ENCODE measurements around the gene VEGFA.

The VEGFA gene

DNA sequence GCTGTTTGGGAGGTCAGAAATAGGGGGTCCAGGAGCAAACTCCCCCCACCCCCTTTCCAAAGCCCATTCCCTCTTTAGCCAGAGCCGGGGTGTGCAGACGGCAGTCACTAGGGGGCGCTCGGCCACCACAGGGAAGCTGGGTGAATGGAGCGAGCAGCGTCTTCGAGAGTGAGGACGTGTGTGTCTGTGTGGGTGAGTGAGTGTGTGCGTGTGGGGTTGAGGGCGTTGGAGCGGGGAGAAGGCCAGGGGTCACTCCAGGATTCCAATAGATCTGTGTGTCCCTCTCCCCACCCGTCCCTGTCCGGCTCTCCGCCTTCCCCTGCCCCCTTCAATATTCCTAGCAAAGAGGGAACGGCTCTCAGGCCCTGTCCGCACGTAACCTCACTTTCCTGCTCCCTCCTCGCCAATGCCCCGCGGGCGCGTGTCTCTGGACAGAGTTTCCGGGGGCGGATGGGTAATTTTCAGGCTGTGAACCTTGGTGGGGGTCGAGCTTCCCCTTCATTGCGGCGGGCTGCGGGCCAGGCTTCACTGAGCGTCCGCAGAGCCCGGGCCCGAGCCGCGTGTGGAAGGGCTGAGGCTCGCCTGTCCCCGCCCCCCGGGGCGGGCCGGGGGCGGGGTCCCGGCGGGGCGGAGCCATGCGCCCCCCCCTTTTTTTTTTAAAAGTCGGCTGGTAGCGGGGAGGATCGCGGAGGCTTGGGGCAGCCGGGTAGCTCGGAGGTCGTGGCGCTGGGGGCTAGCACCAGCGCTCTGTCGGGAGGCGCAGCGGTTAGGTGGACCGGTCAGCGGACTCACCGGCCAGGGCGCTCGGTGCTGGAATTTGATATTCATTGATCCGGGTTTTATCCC lies at the start of gene VEGFA:
VEGFA (plus strand) TSS at position 686 of the 846 bp plus-strand sequence.
- DNase-seq, result peak; percentile 75 to 89 (median 87)

DNA sequence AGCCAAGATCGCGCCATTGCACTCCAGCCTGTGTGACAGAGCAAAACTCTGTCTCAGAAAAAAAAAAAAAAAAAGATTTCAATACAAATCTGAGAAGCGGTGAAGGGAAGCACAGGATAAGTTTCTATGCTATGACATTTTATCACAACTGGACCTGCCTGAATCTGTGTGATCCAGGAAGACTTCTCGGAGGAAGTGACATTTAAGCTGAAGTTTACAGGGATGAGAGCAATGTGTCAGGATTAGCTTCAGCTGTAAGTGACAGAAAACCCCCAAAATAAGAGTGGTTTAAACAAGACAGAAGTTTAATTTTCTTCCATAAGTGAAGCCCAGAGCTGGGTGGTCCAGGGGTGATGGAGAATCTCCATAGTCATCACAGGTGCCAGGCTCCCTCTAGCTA lies 49.0 kb upstream of the VEGFA start:
- DNase-seq, result no peak

- no peak for DNase-seq
Measured at GRCh38 chr6:43722920-43723545, 47.0 kb upstream of the VEGFA start.

- peak; percentile 24 to 51 (median 32) for DNase-seq
Measured at GRCh38 chr6:43723737-43724295, 46.2 kb upstream of the VEGFA start.

DNA sequence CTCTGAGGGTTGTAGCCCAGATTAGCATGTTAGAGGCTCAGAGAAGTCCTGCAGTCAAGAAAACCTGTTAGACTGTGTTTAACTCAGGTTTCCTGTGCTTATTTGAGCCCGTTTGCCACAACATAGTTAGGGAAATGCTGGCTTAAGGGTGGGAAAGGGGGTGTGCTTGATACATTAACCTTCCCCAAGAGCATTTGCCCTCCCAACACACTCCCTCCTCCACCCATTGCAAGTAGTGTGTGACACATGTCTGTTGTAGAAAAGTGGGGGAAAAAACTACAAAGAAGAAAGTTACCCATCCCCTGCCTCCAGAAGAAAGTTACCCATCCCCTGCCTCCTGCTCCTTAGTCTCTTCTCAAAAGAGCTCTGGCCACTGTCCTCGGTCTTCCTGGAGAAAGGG lies 45.7 kb upstream of the VEGFA start:
- DNase-seq, result no peak

DNA sequence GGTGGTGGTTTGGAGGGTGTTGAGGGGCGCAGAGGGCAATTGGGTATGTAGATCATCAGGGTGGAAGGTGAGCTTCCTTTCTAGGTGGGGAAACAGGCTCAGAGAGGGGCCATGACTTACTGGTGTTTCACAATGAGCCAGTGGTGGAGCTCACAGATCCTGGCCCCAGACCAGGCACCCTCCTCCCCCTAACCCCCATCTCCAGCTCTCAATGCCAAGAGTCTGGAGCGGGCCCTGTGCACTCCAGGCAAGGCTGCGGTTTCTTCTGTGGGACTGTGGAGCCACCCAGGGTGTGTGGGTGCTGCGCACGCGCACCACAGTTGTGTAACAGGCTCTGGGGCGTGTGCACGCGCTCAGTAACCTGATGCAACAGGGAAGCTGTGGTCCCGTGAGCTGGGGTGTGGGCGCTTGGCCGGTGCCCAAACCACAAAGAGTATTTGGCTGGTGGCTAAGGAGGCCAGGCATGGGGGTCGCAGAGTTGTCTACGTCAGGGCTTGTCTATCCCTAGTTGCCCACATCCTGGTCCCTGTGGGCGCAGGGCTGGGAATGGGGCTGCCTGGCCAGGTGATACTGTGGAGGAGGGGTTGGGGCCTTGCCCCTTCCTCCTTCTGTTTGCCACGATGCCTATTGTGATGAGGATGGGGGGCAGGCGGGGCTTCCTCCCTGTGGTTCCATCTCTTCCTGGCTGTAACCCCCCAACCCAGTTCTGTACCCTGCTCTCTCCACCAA lies 44.9 kb upstream of the VEGFA start:
- DNase-seq, result peak in 3 of 4 experiments; percentile 32 to 41 (median 33)

- no peak for DNase-seq
Measured at GRCh38 chr6:43725643-43726580, 44.1 kb upstream of the VEGFA start.

DNA sequence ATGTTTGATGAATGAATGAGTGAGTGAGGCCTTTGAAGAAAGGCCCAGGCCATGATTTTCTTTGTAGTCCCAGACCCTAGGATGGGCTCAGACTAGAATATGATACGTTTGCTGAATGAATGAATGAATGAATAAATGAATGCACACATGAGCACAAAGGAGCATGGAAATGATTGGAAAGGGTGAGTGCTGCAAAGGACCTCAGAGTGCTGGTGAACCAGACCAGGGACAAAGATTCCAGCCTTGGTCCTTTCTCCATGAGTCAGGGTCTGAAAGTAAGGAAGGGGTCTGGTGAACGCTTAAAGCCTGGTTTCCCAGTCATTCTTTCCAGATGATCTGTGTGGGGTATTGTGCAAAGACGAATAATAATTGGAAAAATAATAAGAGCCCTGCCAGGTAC lies 42.4 kb upstream of the VEGFA start:
- DNase-seq, result no peak

- no peak for DNase-seq
Measured at GRCh38 chr6:43728586-43728985, 41.4 kb upstream of the VEGFA start.

DNA sequence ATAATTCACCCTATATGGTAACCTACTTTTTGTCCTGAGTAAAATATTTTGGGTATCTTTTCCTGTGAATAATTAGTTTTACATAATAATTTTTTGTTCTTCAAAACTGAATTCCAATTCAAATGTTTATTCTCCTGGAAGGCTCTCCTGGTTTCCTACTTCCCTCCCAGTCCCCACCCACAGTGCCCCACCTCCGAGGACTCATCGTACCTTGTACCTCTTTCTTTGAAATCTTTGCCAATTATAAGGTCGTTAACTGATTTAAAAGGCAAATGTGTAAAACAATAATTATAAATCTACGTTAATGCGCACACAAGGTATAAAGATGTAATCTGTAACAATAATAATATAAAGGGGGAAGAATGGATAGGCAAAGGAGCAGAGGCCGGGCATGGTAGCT lies 40.5 kb upstream of the VEGFA start:
- DNase-seq, result no peak

DNA sequence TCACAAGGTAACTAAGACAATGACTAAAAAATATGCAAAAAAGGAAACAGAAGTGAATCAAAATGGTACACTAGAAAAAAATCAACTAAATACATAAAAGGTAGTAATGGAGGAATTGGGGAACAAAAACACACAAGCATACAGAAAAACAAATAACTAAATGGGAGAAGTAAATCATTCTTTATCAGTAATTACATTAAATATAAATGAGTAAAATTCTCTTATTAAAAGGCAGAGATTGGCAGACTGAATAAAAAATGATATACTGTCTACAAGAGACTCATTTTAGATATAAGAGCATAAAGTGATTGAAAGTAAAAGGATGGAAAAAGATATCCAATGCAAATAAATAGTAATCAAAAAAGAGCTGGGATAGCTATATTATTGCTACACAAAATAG lies 39.4 kb upstream of the VEGFA start:
- DNase-seq, result no peak

DNA sequence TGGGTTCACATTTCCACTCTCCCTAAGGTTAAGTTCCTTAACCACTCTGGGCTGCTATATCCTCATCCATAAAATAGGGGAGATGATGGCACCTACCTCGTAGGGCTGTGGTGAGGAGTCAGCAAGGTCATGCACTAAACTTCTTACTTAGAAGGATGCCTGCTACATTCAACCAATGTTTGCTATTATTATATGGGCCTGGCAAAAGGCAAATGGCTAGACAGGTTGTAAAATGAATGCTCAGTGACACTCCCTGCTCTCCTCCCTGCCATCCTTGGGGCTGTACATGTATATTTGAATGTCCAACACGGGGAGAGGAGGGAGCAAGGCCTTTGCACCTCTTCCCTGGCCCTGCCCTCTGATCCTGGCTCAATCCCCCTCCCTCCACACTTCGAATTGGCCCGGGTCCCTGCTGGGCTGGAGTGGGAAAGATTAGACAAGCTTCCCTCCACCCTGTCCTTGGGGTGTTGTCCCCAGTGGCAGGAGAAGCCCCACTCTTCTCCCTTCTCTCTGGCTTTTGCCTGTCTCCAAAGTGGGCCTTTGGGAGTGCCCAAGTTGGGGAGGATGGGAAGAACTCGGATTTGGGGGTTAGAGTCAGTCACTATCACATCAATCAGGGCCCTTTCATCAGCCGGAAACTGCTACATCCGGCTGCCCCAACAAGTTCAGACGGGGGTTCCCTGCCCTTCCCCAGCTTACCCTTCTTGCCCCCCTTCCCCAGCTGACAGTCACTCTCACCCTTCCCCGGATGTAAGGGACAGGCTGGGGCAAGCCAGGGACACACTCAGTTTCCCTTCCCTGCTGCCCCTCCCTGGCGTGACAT lies 36.3 kb upstream of the VEGFA start:
- peak in 1 of 4 experiments; percentile 19 for DNase-seq

DNA sequence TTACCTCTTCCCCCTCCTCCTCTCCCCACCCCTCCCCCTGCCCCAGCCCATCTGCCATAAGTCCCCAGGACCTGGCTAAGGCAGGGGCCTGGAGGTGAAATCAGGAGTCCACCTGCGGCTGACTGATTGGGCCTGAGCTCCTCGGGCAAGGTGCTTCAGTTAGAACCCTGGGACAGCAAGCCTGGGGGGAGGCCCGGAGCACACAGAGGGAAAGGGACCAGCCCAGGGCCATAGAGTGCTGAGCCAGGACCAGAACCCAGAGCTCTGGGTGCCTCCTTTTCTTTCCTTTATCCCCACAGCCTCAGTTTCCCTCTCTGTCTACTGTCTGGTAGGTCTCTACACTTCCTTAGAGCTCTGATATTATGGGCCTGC lies 35.7 kb upstream of the VEGFA start:
- no peak for DNase-seq

GRCh38 chr6:43735642-43736199 lies 34.3 kb upstream of the VEGFA start:
- no peak for DNase-seq

DNA sequence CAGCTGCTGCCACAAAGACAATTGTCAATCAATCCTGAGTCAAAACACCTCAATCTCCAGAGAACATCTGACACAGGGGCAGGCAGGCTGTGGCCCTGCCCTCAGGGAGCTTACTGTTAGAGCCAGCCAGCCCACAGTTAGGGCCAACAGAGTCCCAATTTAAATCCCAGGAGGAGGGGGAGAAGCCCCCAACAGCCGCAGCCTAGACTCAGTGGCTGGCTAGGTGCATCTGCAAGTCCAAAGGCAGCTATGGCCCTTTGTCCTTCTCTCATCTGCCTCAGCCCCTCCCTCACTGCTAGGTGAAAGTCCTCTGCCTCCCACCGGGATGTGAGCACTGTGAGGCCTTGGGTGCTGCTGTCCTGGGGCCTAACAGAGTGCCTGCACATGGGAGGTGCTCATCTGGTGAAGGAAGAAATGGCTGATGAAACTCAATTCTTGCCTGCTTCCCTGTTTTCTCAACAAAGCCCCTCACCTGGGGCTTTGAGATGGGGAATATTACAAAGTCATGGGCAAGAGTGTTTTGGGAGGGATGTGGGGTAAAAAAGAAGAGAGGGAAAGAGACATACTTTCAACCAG lies 33.7 kb upstream of the VEGFA start:
- no peak for DNase-seq

DNA sequence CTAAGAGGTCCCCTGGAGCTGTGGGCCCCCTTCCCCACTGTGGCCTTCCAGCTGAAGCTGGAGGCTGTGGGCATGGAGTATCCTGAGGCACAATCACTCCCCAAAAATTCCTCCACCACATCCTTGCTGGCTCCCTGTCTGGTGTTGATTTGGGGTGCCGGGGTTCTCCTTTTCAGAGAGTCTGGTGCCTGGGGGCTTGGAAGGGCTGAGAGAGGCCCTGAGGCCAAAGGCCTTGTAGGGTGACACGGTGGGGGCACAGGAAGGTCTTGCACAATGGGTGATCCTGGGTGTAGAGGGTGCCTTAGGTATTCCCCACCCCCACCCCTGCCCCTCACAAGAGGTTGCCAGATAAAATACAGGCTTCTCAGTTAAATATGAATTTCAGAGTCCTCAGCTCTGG lies 33.2 kb upstream of the VEGFA start:
- no peak for DNase-seq

DNA sequence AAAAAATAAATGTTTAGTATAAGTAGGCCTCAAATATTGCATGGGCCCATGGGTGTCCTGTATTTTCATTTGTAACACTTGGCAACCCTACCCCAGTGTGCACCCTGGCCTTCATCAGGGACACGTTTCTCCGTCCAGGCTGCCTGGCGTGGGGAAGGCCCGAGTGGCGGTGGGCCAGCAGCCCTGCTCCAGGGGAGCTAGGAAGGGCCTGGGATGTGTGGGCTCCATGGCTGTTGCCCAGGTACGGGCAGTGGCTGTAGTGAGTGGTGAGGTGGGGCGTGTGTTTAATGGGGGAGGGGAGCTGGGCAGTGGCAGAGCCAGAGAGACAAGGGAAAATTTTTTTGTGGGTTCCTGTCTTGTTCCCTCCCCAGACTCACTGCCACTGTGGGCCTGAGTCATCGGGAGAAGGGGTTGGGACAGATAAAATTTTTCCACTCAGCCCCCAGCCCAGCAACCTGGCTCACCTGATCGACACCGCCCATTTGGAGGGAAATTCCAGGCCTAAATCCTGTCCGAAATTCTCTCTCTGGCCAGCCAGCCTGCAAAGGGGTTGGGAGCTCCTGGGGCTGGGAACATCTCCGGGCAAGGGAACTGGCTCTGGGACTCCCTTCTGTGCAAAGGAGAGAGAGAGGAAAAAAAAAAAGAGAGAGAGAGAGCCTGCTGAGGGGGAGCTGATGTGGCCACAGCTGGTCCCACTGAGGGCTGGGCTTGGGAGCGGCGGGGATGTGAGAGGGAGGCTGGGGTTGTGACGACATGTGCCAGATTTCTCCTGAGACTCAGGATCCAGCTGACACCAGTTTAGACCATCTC lies 32.5 kb upstream of the VEGFA start:
- DNase-seq, result no peak

- DNase-seq, result no peak
Measured at GRCh38 chr6:43738267-43738676, 31.7 kb upstream of the VEGFA start.

DNA sequence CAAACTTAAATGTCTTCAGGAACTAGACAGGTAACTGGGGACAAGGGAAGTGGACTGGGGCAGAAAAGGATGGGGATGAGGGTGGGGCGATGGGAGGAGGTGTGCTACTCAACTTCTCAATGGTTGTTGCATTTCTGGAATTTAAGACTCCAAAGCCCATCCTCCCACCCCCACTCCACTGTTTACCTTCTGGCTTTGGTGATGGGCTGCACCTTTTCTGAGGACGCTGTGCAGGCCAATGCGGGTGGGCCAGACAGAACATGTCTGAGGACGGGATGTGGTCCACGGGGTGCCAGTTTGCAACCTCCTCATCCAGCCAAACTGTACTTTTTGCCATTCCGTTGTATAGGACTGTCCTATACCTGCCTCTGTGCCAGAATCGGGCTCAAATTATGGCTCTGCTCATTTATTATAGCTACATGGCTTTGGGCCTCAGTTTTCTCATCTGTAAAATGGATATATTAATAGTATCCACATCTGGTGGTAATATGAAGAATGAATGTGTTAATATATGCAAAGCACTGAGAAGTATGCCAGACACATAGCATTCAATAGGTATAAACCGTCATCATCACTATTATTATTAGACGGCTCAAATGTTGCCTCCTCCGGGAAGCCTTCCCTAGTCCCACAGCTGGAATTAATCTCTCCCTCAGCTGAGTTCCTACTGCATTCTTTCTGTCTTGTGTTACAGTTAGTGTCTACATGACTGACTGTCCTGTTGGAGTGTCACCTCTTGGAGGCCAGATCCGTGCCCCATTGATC lies 31.0 kb upstream of the VEGFA start:
- DNase-seq, result no peak
